H1 (cell line): ENCODE data around the gene CPA3. TPM values are rescaled to one million over a fixed set of nuclear protein-coding genes. Genes with fewer than 3 reads are reported as not detected.

ENCODE experiments used
- CTCF ChIA-PET: fragments of 300-600 bp; sonication (Branson Sonifier 250); formaldehyde crosslinking; loops from one replicate; lab custom pipeline; 2021; ENCODE audit not compliant: partially characterized antibody; lab: Charles Lee
- POLR2A ChIA-PET: fragments of 300-600 bp; sonication (Branson Sonifier 250); formaldehyde crosslinking; loops from one replicate; lab custom pipeline; 2021; ENCODE audit warnings: inconsistent platforms; ENCODE audit not compliant: partially characterized antibody; lab: Charles Lee
- DNase-seq, 2 experiments: peaks; one replicate each; pipeline versions ENCODE4 v3.0.0 to v3.0.0-alpha.2; 2010 to 2022; ENCODE audit warnings: low spot score in 2 of 2, low read depth in 1 of 2, mixed read lengths in 1 of 2
- FAIRE-seq: peaks from 2 replicates; lab custom pipeline; 2011; peaks lifted over from hg19 to GRCh38; lab: Jason Lieb, UNC
- H2AFZ ChIP-seq: 2 replicates; pipeline ENCODE4 v1.8.1; 2012; ENCODE audit warnings: low read length, inconsistent platforms
- H2AK5ac ChIP-seq: 2 replicates; pipeline ENCODE4 v1.6.1; 2013; ENCODE audit warnings: low read depth, low read length
- H2BK120ac ChIP-seq: replicated peaks from 2 replicates; pipeline ENCODE3; 2013; ENCODE audit warnings: low read depth, low read length, inconsistent platforms
- H2BK12ac ChIP-seq: 2 replicates; pipeline ENCODE4 v1.6.1; 2013; ENCODE audit warnings: low read depth, low read length
- H2BK15ac ChIP-seq: 2 replicates; pipeline ENCODE4 v1.6.1; 2013; ENCODE audit warnings: low read length
- H2BK20ac ChIP-seq: 2 replicates; pipeline ENCODE4 v1.6.1; 2013; ENCODE audit warnings: low read length
- H2BK5ac ChIP-seq: 2 replicates; pipeline ENCODE4 v1.6.1; 2013; ENCODE audit warnings: low read depth, low read length
- H3K14ac ChIP-seq: 2 replicates; pipeline ENCODE4 v1.6.1; 2013; ENCODE audit warnings: inconsistent platforms; ENCODE audit not compliant: insufficient read length
- H3K18ac ChIP-seq: 2 replicates; pipeline ENCODE4 v1.6.1; 2013; ENCODE audit warnings: low read length; ENCODE audit errors: extremely low read depth
- H3K23ac ChIP-seq: 2 replicates; pipeline ENCODE4 v1.6.1; 2013; ENCODE audit warnings: inconsistent platforms; ENCODE audit not compliant: insufficient read length
- H3K23me2 ChIP-seq: 2 replicates; pipeline ENCODE4 v1.6.1; 2013; ENCODE audit warnings: low read depth, low read length
- H3K27ac ChIP-seq: 2 replicates; pipeline ENCODE4 v1.6.1; 2011; ENCODE audit warnings: low read depth, low read length, inconsistent platforms
- H3K27me3 ChIP-seq, 4 experiments: replicated peaks in 1 of 4; 1 replicate in 1 of 4; 2 replicates in 3 of 4; pipeline versions ENCODE4 v1.6.1 to v1.8.1; 2011 to 2013; ENCODE audit warnings: low read length in 3 of 4, mild to moderate bottlenecking in 3 of 4, inconsistent platforms in 2 of 4, mixed read lengths in 2 of 4, moderate library complexity in 1 of 4; ENCODE audit not compliant: control insufficient read depth in 3 of 4, insufficient read depth in 3 of 4; ENCODE audit errors: extremely low read depth in 1 of 4
- H3K36me3 ChIP-seq, 4 experiments: 2 replicates each; pipeline versions ENCODE4 v1.6.1 to v1.8.1; 2011 to 2013; ENCODE audit warnings: mild to moderate bottlenecking in 4 of 4, low read length in 3 of 4, moderate library complexity in 2 of 4, control low read depth in 1 of 4, inconsistent platforms in 1 of 4; ENCODE audit not compliant: insufficient read depth in 4 of 4, control insufficient read depth in 2 of 4
- H3K4ac ChIP-seq: replicated peaks from 2 replicates; pipeline ENCODE3; 2013; ENCODE audit warnings: low read length, low read depth, mixed read lengths, inconsistent platforms; ENCODE audit not compliant: insufficient read length
- H3K4me1 ChIP-seq, 4 experiments: replicated peaks in 1 of 4; 1 replicate in 1 of 4; 2 replicates in 3 of 4; pipeline versions ENCODE4 v1.6.1 to v1.8.1; 2011 to 2013; ENCODE audit warnings: low read length in 3 of 4, inconsistent platforms in 2 of 4, mixed read lengths in 1 of 4; ENCODE audit not compliant: insufficient read depth in 4 of 4, control insufficient read depth in 3 of 4
- H3K4me2 ChIP-seq, 2 experiments: 2 replicates each; pipeline versions ENCODE4 v1.6.1 to v1.8.1; 2011 to 2013; ENCODE audit warnings: low read depth in 2 of 2, low read length in 2 of 2, control low read depth in 1 of 2, inconsistent platforms in 1 of 2, mild to moderate bottlenecking in 1 of 2; ENCODE audit not compliant: insufficient read depth in 1 of 2
- H3K4me3 ChIP-seq, 4 experiments: fragments of 200-600, 300-600 bp in 1 of 4; sonication (generic), shearing (Covaris generic), sonication (Bioruptor Twin) in 1 of 4; 2 replicates each; pipeline versions ENCODE4 v1.5.1 to v1.8.1; 2011 to 2016; ENCODE audit warnings: low read length in 4 of 4, low read depth in 3 of 4, control low read depth in 2 of 4, inconsistent platforms in 2 of 4, mild to moderate bottlenecking in 2 of 4, mixed read lengths in 1 of 4, moderate library complexity in 1 of 4; ENCODE audit not compliant: insufficient read depth in 2 of 4; ENCODE audit errors: extremely low read depth in 1 of 4
- H3K56ac ChIP-seq: replicated peaks from 2 replicates; pipeline ENCODE3; 2013; ENCODE audit warnings: low read depth, mild to moderate bottlenecking, mixed read lengths, low read length, inconsistent platforms; ENCODE audit not compliant: insufficient read length
- H3K79me1 ChIP-seq: 2 replicates; pipeline ENCODE4 v1.6.1; 2013; ENCODE audit warnings: low read depth, low read length, control low read depth
- H3K79me2 ChIP-seq, 2 experiments: 2 replicates each; pipeline versions ENCODE4 v1.6.1 to v1.8.1; 2012 to 2013; ENCODE audit warnings: low read length in 2 of 2, mild to moderate bottlenecking in 2 of 2, inconsistent platforms in 1 of 2; ENCODE audit not compliant: insufficient read depth in 2 of 2, control insufficient read depth in 1 of 2
- H3K9ac ChIP-seq, 4 experiments: replicated peaks in 1 of 4; 1 replicate in 1 of 4; 2 replicates in 3 of 4; pipeline versions ENCODE4 v1.6.1 to v1.8.1; 2011 to 2013; ENCODE audit warnings: low read depth in 3 of 4, low read length in 3 of 4, control low read depth in 2 of 4, mild to moderate bottlenecking in 2 of 4, moderate library complexity in 2 of 4, inconsistent platforms in 1 of 4; ENCODE audit errors: extremely low read depth in 1 of 4
- H3K9me3 ChIP-seq, 2 experiments: 2 replicates each; pipeline versions ENCODE4 v1.6.1 to v1.8.1; 2012 to 2013; ENCODE audit warnings: mild to moderate bottlenecking in 2 of 2, moderate library complexity in 2 of 2, control low read depth in 1 of 2, inconsistent platforms in 1 of 2, low read depth in 1 of 2, low read length in 1 of 2, mixed read lengths in 1 of 2; ENCODE audit not compliant: insufficient read depth in 2 of 2
- H4K20me1 ChIP-seq, 2 experiments: replicated peaks in 1 of 2; 2 replicates each; pipeline versions ENCODE3 to v1.8.1; 2011 to 2013; ENCODE audit warnings: inconsistent platforms in 2 of 2, low read length in 2 of 2, mild to moderate bottlenecking in 1 of 2; ENCODE audit not compliant: insufficient read depth in 2 of 2, control insufficient read depth in 1 of 2
- H4K5ac ChIP-seq: 2 replicates; pipeline ENCODE4 v1.6.1; 2013; ENCODE audit warnings: low read length, low read depth, mixed read lengths, inconsistent platforms; ENCODE audit not compliant: insufficient read length
- H4K8ac ChIP-seq: 2 replicates; pipeline ENCODE4 v1.8.0; 2013; ENCODE audit warnings: mild to moderate bottlenecking, moderate library complexity, low read length, inconsistent platforms; ENCODE audit not compliant: insufficient read depth; ENCODE audit errors: extremely low read depth
- H4K91ac ChIP-seq: replicated peaks from 2 replicates; pipeline ENCODE3; 2013; ENCODE audit warnings: low read length, mixed read lengths, inconsistent platforms; ENCODE audit not compliant: insufficient read length
- ASH2L ChIP-seq: fragments of 200-600, 300-600 bp; sonication (generic); IDR thresholded peaks from one replicate; pipeline ENCODE4 v1.7.1; 2017; ENCODE audit warnings: low read length
- FOSL1 ChIP-seq: IDR thresholded peaks from 2 replicates; pipeline ENCODE4 v1.6.1; 2011; ENCODE audit warnings: mild to moderate bottlenecking, low read depth, low read length, moderate library complexity; ENCODE audit not compliant: insufficient read depth
- GABPA ChIP-seq: IDR thresholded peaks from 2 replicates; pipeline ENCODE4 v1.6.1; 2011; ENCODE audit warnings: mild to moderate bottlenecking, low read length, moderate library complexity, borderline replicate concordance; ENCODE audit not compliant: insufficient read depth
- GTF2F1 ChIP-seq: IDR thresholded peaks from 2 replicates; pipeline ENCODE4 v1.6.1; 2012; ENCODE audit warnings: low read depth, low read length, improper control_type of control experiment, borderline replicate concordance
- JUN ChIP-seq: IDR thresholded peaks from 2 replicates; pipeline ENCODE4 v1.6.1; 2011; ENCODE audit warnings: low read depth, mild to moderate bottlenecking, improper control_type of control experiment, low read length
- KDM4A ChIP-seq: IDR thresholded peaks from one replicate; pipeline ENCODE4 v1.7.1; 2012; ENCODE audit warnings: low read depth, mild to moderate bottlenecking, moderate library complexity, low read length, inconsistent platforms; ENCODE audit not compliant: severe bottlenecking
- MAFK ChIP-seq: IDR thresholded peaks from 2 replicates; pipeline ENCODE4 v1.6.1; 2012; ENCODE audit warnings: low read depth, mild to moderate bottlenecking, improper control_type of control experiment, low read length
- NANOG ChIP-seq: IDR thresholded peaks from 2 replicates; pipeline ENCODE4 v1.6.1; 2011; ENCODE audit warnings: low read length, low read depth, mild to moderate bottlenecking, inconsistent platforms; ENCODE audit not compliant: insufficient read depth, poor library complexity, severe bottlenecking
- NRF1 ChIP-seq: IDR thresholded peaks from 2 replicates; pipeline ENCODE4 v1.6.1; 2011; ENCODE audit warnings: mild to moderate bottlenecking, low read depth, low read length, improper control_type of control experiment
- POLR2A ChIP-seq, 2 experiments: IDR thresholded peaks; 1 replicate in 1 of 2; 2 replicates in 1 of 2; pipeline ENCODE4 v1.6.1; 2011; ENCODE audit warnings: low read depth in 2 of 2, low read length in 2 of 2, mild to moderate bottlenecking in 2 of 2; ENCODE audit errors: control extremely low read depth in 1 of 2
- SP1 ChIP-seq: IDR thresholded peaks from 2 replicates; pipeline ENCODE4 v1.6.1; 2011; ENCODE audit warnings: low read depth, low read length
- SP4 ChIP-seq: IDR thresholded peaks from 2 replicates; pipeline ENCODE4 v1.6.1; 2012; ENCODE audit warnings: low read length, inconsistent platforms
- TAF7 ChIP-seq: optimal IDR thresholded peaks from 2 replicates; pipeline ENCODE3; 2011; ENCODE audit warnings: low read depth, mild to moderate bottlenecking, inconsistent platforms, low read length, moderate library complexity, borderline replicate concordance
- whole genome bisulfite sequencing, 2 experiments: shearing (Covaris generic) in 1 of 2; methylation state at CpG; one replicate each; pipeline versions ENCODE4 v1.1.6 to v1.1.7; 2013 to 2015; ENCODE audit warnings: low lambda C conversion rate in 2 of 2, mixed read lengths in 2 of 2, inconsistent platforms in 1 of 2, low coverage in 1 of 2, missing lambda C conversion rate in 1 of 2; ENCODE audit not compliant: insufficient replicate concordance in 2 of 2, insufficient coverage in 1 of 2, insufficient read length in 1 of 2; ENCODE audit errors: extremely low coverage in 1 of 2, missing lambda C conversion rate in 1 of 2; 5-methylcytosine and 5-hydroxymethylcytosine counted together
- polyA plus RNA-seq, 7 experiments: library from polyadenylated mRNA; depleted of rRNA in 3 of 7; stranded (reverse) in 5 of 7; unstranded in 2 of 7; fragments of >200 nt in 5 of 7; fragments of 200-250 nt in 2 of 7; gene quantifications; 1 replicate in 5 of 7; 2 replicates in 1 of 7; 4 replicates in 1 of 7; pipeline versions ENCODE4 v1.2.1 to v1.2.3, GENCODE V29; 2011 to 2013; ENCODE audit warnings: missing spikeins in 2 of 7, mixed read lengths in 2 of 7
- total RNA-seq: library from RNA; stranded (reverse); fragmentation: NEBNext Ultra II Directional; extraction: Animal tissue kit (Norgen Biotek cat#: 25700); gene quantifications from 2 replicates; pipeline ENCODE4 v1.2.1, GENCODE V29; 2021

The CPA3 gene
- total and polyA plus RNA-seq, 2 of the 8 experiments (the other 6 are each of a cell fraction or from before 2014, with no cell fraction given), result not detected

GRCh38 chr3:148816427-148816826 lies 48.7 kb upstream of the CPA3 start:
- Histone ChIP-seq H3K18ac (no peak overlapping the region), H3K27ac (no peak overlapping the region), H2BK5ac (no peak overlapping the region), H4K91ac (no peak overlapping the region), H3K9ac (no peak overlapping the region), H4K8ac (no peak overlapping the region), H3K36me3 (no peaks in the 10 kb centered on the region), H2BK12ac (no peak overlapping the region), H2AFZ (no peak overlapping the region), H3K27me3 (no peaks in the 10 kb centered on the region; a peak in 1 of 7 replicates), H3K4me2 (no peak overlapping the region), H3K56ac (no peak overlapping the region), H3K4me3 (no peak overlapping the region), H2BK15ac (no peak overlapping the region), H3K14ac (no peak overlapping the region)
- DNase-seq (no peak), FAIRE-seq (no peak)
- TF ChIP-seq KDM4A (no peak), MAFK (no peak), GABPA (no peak), TAF7 (no peak), FOSL1 (no peak), ASH2L (no peak), SP4 (no peak), NRF1 (no peak), POLR2A (IDR thresholded peaks at IDR 0.05; ENCODE audit: control extremely low read depth in 1 of 2, low read depth in 2 of 2, low read length in 2 of 2) (no peak), NANOG (no peak), GTF2F1 (no peak), SP1 (no peak), JUN (no peak)
- TF ChIP-seq, all 59 proteins: peak for 0
- Histone ChIP-seq H3K4ac (no peak overlapping the region), H3K9me3 (no peaks in the 10 kb centered on the region), H3K23me2 (no peaks in the 10 kb centered on the region), H2BK20ac (no peak overlapping the region), H3K23ac (no peak overlapping the region), H3K79me2 (no peaks in the 10 kb centered on the region), H4K20me1 (no peaks in the 10 kb centered on the region), H2BK120ac (no peak overlapping the region), H2AK5ac (no peak overlapping the region), H3K79me1 (no peaks in the 10 kb centered on the region), H4K5ac (no peak overlapping the region), H3K4me1 (peaks cover 0 to 5% (median 2%) of the 10 kb centered on the region in 4 experiments; a peak in 3 of 7 replicates)
- WGBS, 2 experiments, result 86% methylated on average over 2 of the region's 2 CpGs; no CpG with 5 or more reads in 1 of the 2 experiments
- POLR2A ChIA-PET, result no interaction called here
- CTCF ChIA-PET, result no interaction called here
